Nephron progenitor cell (in vitro differentiated cells): Measurements from ENCODE around the gene TMEM179.

Source experiments
- DNase-seq: peaks from one replicate; pipeline ENCODE4 v3.0.0; 2021
- H3K27ac Mint-ChIP-seq: 2 replicates; pipeline ENCODE4 v1.8.0; 2021; ENCODE audit warnings: mild to moderate bottlenecking, moderate library complexity, mixed read lengths
- H3K27me3 Mint-ChIP-seq: 2 replicates; pipeline ENCODE4 v1.8.0; 2021; ENCODE audit warnings: mild to moderate bottlenecking, low read depth, mixed read lengths; ENCODE audit not compliant: poor library complexity
- H3K36me3 Mint-ChIP-seq: 2 replicates; pipeline ENCODE4 v1.8.0; 2021; ENCODE audit warnings: low read depth, mixed read lengths
- H3K4me1 Mint-ChIP-seq: 2 replicates; pipeline ENCODE4 v1.8.0; 2021; ENCODE audit warnings: mixed read lengths
- H3K4me3 Mint-ChIP-seq: 2 replicates; pipeline ENCODE4 v1.8.0; 2021; ENCODE audit warnings: mild to moderate bottlenecking, moderate library complexity, mixed read lengths
- H3K9me3 Mint-ChIP-seq: 2 replicates; pipeline ENCODE4 v1.8.0; 2021; ENCODE audit warnings: mild to moderate bottlenecking, moderate library complexity, mixed read lengths
- CTCF ChIP-seq: fragments of 200-600 bp; sonication (generic); IDR thresholded peaks from 2 replicates; pipeline ENCODE4 v1.5.0; 2021; ENCODE audit warnings: antibody characterized with exemption

TMEM179 gene

GRCh38 chr14:104564744-104565679, 39.6 kb downstream of the TMEM179 start:
- Mint-ChIP-seq H3K36me3 (no peaks in the 10 kb centered on the region), H3K4me3 (no peak overlapping the region), H3K4me1 (peaks cover 53% of the 10 kb centered on the region)

GRCh38 chr14:104563742-104564615, 40.6 kb downstream of the TMEM179 start:
- H3K4me3 Mint-ChIP-seq: no peak overlapping the region

More at GRCh38 chr14:104564744-104565679, 39.6 kb downstream of the TMEM179 start:
- no peaks in the 10 kb centered on the region for H3K9me3 Mint-ChIP-seq
- peaks cover 28% of the 10 kb centered on the region for H3K27me3 Mint-ChIP-seq
- no peak for TF ChIP-seq CTCF
- DNase-seq: no peak
- no peak overlapping the region for H3K27ac Mint-ChIP-seq

GRCh38 chr14:104563191-104563741, 41.3 kb downstream of the TMEM179 start:
- no peak overlapping the region for H3K27ac Mint-ChIP-seq
- TF ChIP-seq CTCF: no peak
- H3K36me3 Mint-ChIP-seq: no peaks in the 10 kb centered on the region
- H3K4me1 Mint-ChIP-seq: peaks cover 46% of the 10 kb centered on the region
- H3K4me3 Mint-ChIP-seq: no peak overlapping the region
- peaks cover 31% of the 10 kb centered on the region for H3K27me3 Mint-ChIP-seq
- DNase-seq: no peak
- H3K9me3 Mint-ChIP-seq: no peaks in the 10 kb centered on the region

More at GRCh38 chr14:104563742-104564615, 40.6 kb downstream of the TMEM179 start:
- H3K27ac Mint-ChIP-seq: no peak overlapping the region
- H3K27me3 Mint-ChIP-seq: peaks cover 31% of the 10 kb centered on the region
- peak; percentile 84 for TF ChIP-seq CTCF
- H3K36me3 Mint-ChIP-seq: no peaks in the 10 kb centered on the region
- peak; percentile 86 for DNase-seq
- H3K9me3 Mint-ChIP-seq: no peaks in the 10 kb centered on the region
- H3K4me1 Mint-ChIP-seq: peaks cover 46% of the 10 kb centered on the region

- H3K27me3 Mint-ChIP-seq: peaks cover 36% of the 10 kb centered on the region
- H3K36me3 Mint-ChIP-seq: no peaks in the 10 kb centered on the region
- no peak overlapping the region for H3K27ac Mint-ChIP-seq
- no peak for TF ChIP-seq CTCF
- DNase-seq: no peak
- no peaks in the 10 kb centered on the region for H3K9me3 Mint-ChIP-seq
- peaks cover 45% of the 10 kb centered on the region for H3K4me1 Mint-ChIP-seq
- H3K4me3 Mint-ChIP-seq: no peak overlapping the region
These were observed 42.0 kb downstream of the TMEM179 start for GRCh38 chr14:104562606-104563005.

GRCh38 chr14:104561632-104562495, 42.7 kb downstream of the TMEM179 start:
- no peak for TF ChIP-seq CTCF
- DNase-seq: no peak
- Mint-ChIP-seq H3K4me1 (peaks cover 40% of the 10 kb centered on the region), H3K9me3 (no peaks in the 10 kb centered on the region), H3K27ac (peak overlapping the region; percentile 25), H3K27me3 (peaks cover 32% of the 10 kb centered on the region), H3K4me3 (no peak overlapping the region), H3K36me3 (no peaks in the 10 kb centered on the region)
